MCF 10A (cell line): ENCODE data around the gene FOXP1. TPM values are rescaled to one million over a fixed set of nuclear protein-coding genes. Genes with fewer than 3 reads are reported as not detected.

ENCODE experiments used
- BruUV-seq: library from RNA; stranded (reverse); fragments of 400-500 nt; replicated peaks from 2 replicates; lab custom pipeline; 2021; lab: Mats Ljungman, UMichigan
- CTCF ChIA-PET: fragments of 300-600 bp; sonication (Branson Sonifier 250); formaldehyde crosslinking; extraction: SDS; loops from one replicate; lab custom pipeline; 2021; ENCODE audit warnings: antibody characterized with exemption, inconsistent platforms; lab: Yijun Ruan, JAX
- POLR2A ChIA-PET: fragments of 300-600, 350-650 bp; sonication (Branson Sonifier 250); formaldehyde crosslinking; extraction: SDS; loops from one replicate; lab custom pipeline; 2020; ENCODE audit warnings: antibody characterized with exemption, inconsistent platforms; lab: Yijun Ruan, JAX
- DNase-seq: peaks from one replicate; pipeline ENCODE4 v3.0.0-alpha.2; 2018; ENCODE audit not compliant: unreplicated experiment
- H3K27ac Mint-ChIP-seq: one replicate; pipeline ENCODE4 v1.8.0; 2022; ENCODE audit warnings: mild to moderate bottlenecking, low read depth, mixed read lengths; ENCODE audit not compliant: unreplicated experiment
- H3K27me3 Mint-ChIP-seq: one replicate; pipeline ENCODE4 v1.8.0; 2022; ENCODE audit warnings: mixed read lengths; ENCODE audit not compliant: insufficient read depth, unreplicated experiment
- H3K36me3 Mint-ChIP-seq: one replicate; pipeline ENCODE4 v1.8.0; 2022; ENCODE audit warnings: mild to moderate bottlenecking, moderate library complexity, mixed read lengths; ENCODE audit not compliant: insufficient read depth, unreplicated experiment
- H3K4me1 Mint-ChIP-seq: one replicate; pipeline ENCODE4 v1.8.0; 2022; ENCODE audit warnings: mixed read lengths; ENCODE audit not compliant: insufficient read depth, unreplicated experiment
- H3K4me3 Mint-ChIP-seq: one replicate; pipeline ENCODE4 v1.8.0; 2022; ENCODE audit warnings: mild to moderate bottlenecking, moderate library complexity, mixed read lengths; ENCODE audit not compliant: unreplicated experiment
- H3K9me3 Mint-ChIP-seq: one replicate; pipeline ENCODE4 v1.8.0; 2022; ENCODE audit warnings: mixed read lengths; ENCODE audit not compliant: unreplicated experiment
- CTCF ChIP-seq: fragments of 200-600 bp; IDR thresholded peaks from one replicate; pipeline ENCODE4 v1.8.0; 2022; ENCODE audit warnings: antibody characterized with exemption, mild to moderate bottlenecking; ENCODE audit not compliant: unreplicated experiment
- intact Hi-C: fragments of 100-400 bp; cut with micrococcal nuclease; formaldehyde crosslinking; loops from 2 replicates; pipeline ENCODE4 v1.14.1; 2022
- total RNA-seq: library from RNA; stranded (reverse); gene quantifications from 2 replicates; pipeline ENCODE4 v1.2.3, GENCODE V29; 2022

FOXP1 gene
- total RNA-seq, 1 experiment from 2014 or later: 49.0 TPM

DNA sequence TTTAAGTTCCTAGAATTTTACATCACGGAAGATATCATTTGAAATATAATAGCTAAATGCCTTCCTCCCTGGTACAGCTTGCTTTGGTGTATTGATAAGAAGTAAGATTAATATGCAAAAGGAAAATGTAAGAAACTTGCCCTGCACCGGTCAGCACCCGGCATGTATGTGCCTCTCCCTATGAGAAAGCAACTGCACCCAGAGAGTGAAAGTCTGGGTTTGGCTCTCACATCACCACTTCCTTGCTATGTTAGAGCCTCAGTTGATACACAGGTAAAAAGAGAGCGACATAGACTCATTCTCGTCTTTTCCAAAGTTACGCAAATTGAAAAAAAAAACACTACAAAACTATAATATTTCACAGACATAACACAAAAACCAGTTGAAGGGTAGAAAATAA lies 96.7 kb downstream of the FOXP1 start:
- POLR2A ChIA-PET: interaction anchor here (1.0 kb wide), 1 partner anchor 37 kb away, joined by 3 read pairs; no protein-coding TSS in a partner anchor
- Mint-ChIP-seq H3K27ac (no peak overlapping the region), H3K9me3 (no peaks in the 10 kb centered on the region)

GRCh38 chr3:71485896-71486295 lies 97.6 kb downstream of the FOXP1 start:
- H3K4me3 Mint-ChIP-seq: no peak overlapping the region
- no TSS peak for BruUV-seq
- POLR2A ChIA-PET: interaction anchor here (1.0 to 1.5 kb wide), 4 partner anchors 9 to 64 kb away, joined by 3 to 8 read pairs (median 4); no protein-coding TSS in a partner anchor
- peaks cover 5% of the 10 kb centered on the region for H3K36me3 Mint-ChIP-seq
- intact Hi-C loops: no loop called here
- H3K27me3 Mint-ChIP-seq: no peaks in the 10 kb centered on the region
- no peaks in the 10 kb centered on the region for H3K9me3 Mint-ChIP-seq
- CTCF ChIA-PET: interaction anchor here (0.7 kb wide), 1 partner anchor 14 kb away, joined by 3 read pairs; no protein-coding TSS in a partner anchor
- no peak for DNase-seq
- peak overlapping the region; percentile 51 for H3K27ac Mint-ChIP-seq
- H3K4me1 Mint-ChIP-seq: peaks cover 5% of the 10 kb centered on the region
- no peak for TF ChIP-seq CTCF

More for the DNA sequence above, 96.7 kb downstream of the FOXP1 start:
- CTCF ChIA-PET: no interaction called here
- intact Hi-C loops: no loop called here
- H3K4me3 Mint-ChIP-seq: no peak overlapping the region
- H3K36me3 Mint-ChIP-seq: peaks cover 6% of the 10 kb centered on the region
- no TSS peak for BruUV-seq
- peaks cover 5% of the 10 kb centered on the region for H3K4me1 Mint-ChIP-seq
- no peaks in the 10 kb centered on the region for H3K27me3 Mint-ChIP-seq
- TF ChIP-seq CTCF: no peak
- DNase-seq: no peak

GRCh38 chr3:71484452-71484851 lies 99.1 kb downstream of the FOXP1 start:
- CTCF ChIA-PET: interaction anchor here (0.8 kb wide), 1 partner anchor 57 kb away, joined by 3 read pairs; no protein-coding TSS in a partner anchor
- intact Hi-C loops: no loop called here
- Mint-ChIP-seq H3K9me3 (no peaks in the 10 kb centered on the region), H3K4me3 (no peak overlapping the region), H3K4me1 (peaks cover 5% of the 10 kb centered on the region), H3K36me3 (peaks cover 5% of the 10 kb centered on the region), H3K27ac (no peak overlapping the region), H3K27me3 (no peaks in the 10 kb centered on the region)
- POLR2A ChIA-PET: no interaction called here
- no TSS peak for BruUV-seq
- no peak for TF ChIP-seq CTCF
- no peak for DNase-seq

- Mint-ChIP-seq H3K27ac (no peak overlapping the region), H3K36me3 (peaks cover 5% of the 10 kb centered on the region), H3K4me1 (peaks cover 5% of the 10 kb centered on the region), H3K4me3 (no peak overlapping the region), H3K9me3 (no peaks in the 10 kb centered on the region), H3K27me3 (no peaks in the 10 kb centered on the region)
- ChIA-PET POLR2A (no interaction called here), CTCF (interaction anchor here (0.8 kb wide), 1 partner anchor 56 kb away, joined by 3 read pairs; no protein-coding TSS in a partner anchor)
- no peak for TF ChIP-seq CTCF
- DNase-seq: no peak
- no TSS peak for BruUV-seq
- intact Hi-C loops: no loop called here
These were observed 99.5 kb downstream of the FOXP1 start for GRCh38 chr3:71484047-71484446.
